RWPE1 (cell line): ENCODE data around the gene C3AR1.
A peak's percentile ranks its signal among the peaks of the same experiment; 100 is the strongest.
"Not testable (repeated sequence)": the region's sequence is repeated elsewhere in the genome, so short reads cannot be mapped to it uniquely, and the experiment has no call there.

Experiments used
- CTCF ChIA-PET: fragments of 350-600 bp; sonication (Branson Sonifier 250); formaldehyde crosslinking; extraction: SDS; loops from one replicate; lab custom pipeline; 2021; lab: Yijun Ruan, JAX
- POLR2A ChIA-PET: fragments of 400-600 bp; formaldehyde crosslinking; extraction: SDS; loops from one replicate; lab custom pipeline; 2020; ENCODE audit warnings: antibody characterized with exemption; ENCODE audit not compliant: low non-redundant PET; lab: Yijun Ruan, JAX
- DNase-seq: peaks from one replicate; pipeline ENCODE4 v3.0.0; 2012; ENCODE audit warnings: low spot score
- H3K27ac ChIP-seq: fragments of 450-650 bp; 2 replicates; pipeline ENCODE4 v1.5.1; 2017
- CTCF ChIP-seq: fragments of 450-650 bp; conservative IDR thresholded peaks from 2 replicates; pipeline ENCODE4 v1.5.1; 2017; ENCODE audit warnings: low read depth, mild to moderate bottlenecking

C3AR1 gene

GRCh38 chr12:8080120-8080519, 14.0 kb upstream of the C3AR1 start:
- ChIA-PET CTCF (no interaction called here), POLR2A (no interaction called here)
- no peak overlapping the region for H3K27ac ChIP-seq
- TF ChIP-seq CTCF: no peak
- no peak for DNase-seq

GRCh38 chr12:8078916-8079315, 12.8 kb upstream of the C3AR1 start:
- POLR2A ChIA-PET: no interaction called here
- CTCF ChIA-PET: no interaction called here
- H3K27ac ChIP-seq: no peak overlapping the region
- no peak for DNase-seq
- no peak for TF ChIP-seq CTCF

GRCh38 chr12:8078398-8078797, 12.2 kb upstream of the C3AR1 start:
- DNase-seq: peak; percentile 30
- no peak overlapping the region for H3K27ac ChIP-seq
- ChIA-PET CTCF (no interaction called here), POLR2A (no interaction called here)
- TF ChIP-seq CTCF: no peak

GRCh38 chr12:8077207-8077606, 11.0 kb upstream of the C3AR1 start:
- CTCF ChIA-PET: no interaction called here
- no peak overlapping the region for H3K27ac ChIP-seq
- POLR2A ChIA-PET: interaction anchor here (0.6 kb wide), 1 partner anchor 34 kb away, joined by 3 read pairs; no protein-coding TSS in a partner anchor
- DNase-seq: peak; percentile 72
- TF ChIP-seq CTCF: no peak

GRCh38 chr12:8076366-8076765, 10.2 kb upstream of the C3AR1 start:
- ChIA-PET CTCF (no interaction called here), POLR2A (no interaction called here)
- no peak for TF ChIP-seq CTCF
- H3K27ac ChIP-seq: no peak overlapping the region
- no peak for DNase-seq

- TF ChIP-seq CTCF: no peak
- CTCF ChIA-PET: no interaction called here
- DNase-seq: no peak
- POLR2A ChIA-PET: no interaction called here
- no peak overlapping the region for H3K27ac ChIP-seq
These were observed 9.8 kb upstream of the C3AR1 start for GRCh38 chr12:8075935-8076334.

GRCh38 chr12:8071820-8072219, 5.7 kb upstream of the C3AR1 start:
- POLR2A ChIA-PET, DNase-seq: not testable (repeated sequence)
- CTCF ChIA-PET: interaction anchor here (0.8 kb wide), 1 partner anchor 50 kb away, joined by 3 read pairs; no protein-coding TSS in a partner anchor

More at GRCh38 chr12:8071820-8072219, 5.7 kb upstream of the C3AR1 start:
- H3K27ac ChIP-seq: not testable (repeated sequence)
